ENCODE results near the gene MGLL.

DNA sequence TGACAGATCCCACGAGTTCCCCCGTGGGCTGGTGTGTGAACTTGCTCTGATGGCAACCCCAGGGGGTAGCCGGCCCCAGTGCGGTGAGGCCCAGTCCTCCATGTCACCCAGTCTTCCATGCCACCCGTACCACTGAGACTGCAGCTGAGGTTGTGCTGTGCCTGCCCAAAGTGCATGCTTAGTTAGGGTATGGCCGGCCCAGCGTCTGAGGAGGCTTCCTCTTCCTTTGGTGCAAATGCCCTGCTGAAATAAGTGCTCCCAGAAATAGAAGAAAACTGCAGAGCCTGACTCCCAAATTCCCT is 31.5 kb downstream of the MGLL start:
- TF ChIP-seq, protein P1, sequence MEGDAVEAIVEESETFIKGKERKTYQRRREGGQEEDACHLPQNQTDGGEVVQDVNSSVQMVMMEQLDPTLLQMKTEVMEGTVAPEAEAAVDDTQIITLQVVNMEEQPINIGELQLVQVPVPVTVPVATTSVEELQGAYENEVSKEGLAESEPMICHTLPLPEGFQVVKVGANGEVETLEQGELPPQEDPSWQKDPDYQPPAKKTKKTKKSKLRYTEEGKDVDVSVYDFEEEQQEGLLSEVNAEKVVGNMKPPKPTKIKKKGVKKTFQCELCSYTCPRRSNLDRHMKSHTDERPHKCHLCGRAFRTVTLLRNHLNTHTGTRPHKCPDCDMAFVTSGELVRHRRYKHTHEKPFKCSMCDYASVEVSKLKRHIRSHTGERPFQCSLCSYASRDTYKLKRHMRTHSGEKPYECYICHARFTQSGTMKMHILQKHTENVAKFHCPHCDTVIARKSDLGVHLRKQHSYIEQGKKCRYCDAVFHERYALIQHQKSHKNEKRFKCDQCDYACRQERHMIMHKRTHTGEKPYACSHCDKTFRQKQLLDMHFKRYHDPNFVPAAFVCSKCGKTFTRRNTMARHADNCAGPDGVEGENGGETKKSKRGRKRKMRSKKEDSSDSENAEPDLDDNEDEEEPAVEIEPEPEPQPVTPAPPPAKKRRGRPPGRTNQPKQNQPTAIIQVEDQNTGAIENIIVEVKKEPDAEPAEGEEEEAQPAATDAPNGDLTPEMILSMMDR (IDR thresholded peaks at IDR 0.05) = no peak
- no peak for TF ChIP-seq POLR2A (IDR thresholded peaks at IDR 0.05)

Data from right lobe of liver (tissue), 4 donors.